Measurements from ENCODE around the gene COX7B.
"Not testable (repeated sequence)": the region's sequence is repeated elsewhere in the genome, so short reads cannot be mapped to it uniquely, and the experiment has no call there.

COX7B gene

DNA sequence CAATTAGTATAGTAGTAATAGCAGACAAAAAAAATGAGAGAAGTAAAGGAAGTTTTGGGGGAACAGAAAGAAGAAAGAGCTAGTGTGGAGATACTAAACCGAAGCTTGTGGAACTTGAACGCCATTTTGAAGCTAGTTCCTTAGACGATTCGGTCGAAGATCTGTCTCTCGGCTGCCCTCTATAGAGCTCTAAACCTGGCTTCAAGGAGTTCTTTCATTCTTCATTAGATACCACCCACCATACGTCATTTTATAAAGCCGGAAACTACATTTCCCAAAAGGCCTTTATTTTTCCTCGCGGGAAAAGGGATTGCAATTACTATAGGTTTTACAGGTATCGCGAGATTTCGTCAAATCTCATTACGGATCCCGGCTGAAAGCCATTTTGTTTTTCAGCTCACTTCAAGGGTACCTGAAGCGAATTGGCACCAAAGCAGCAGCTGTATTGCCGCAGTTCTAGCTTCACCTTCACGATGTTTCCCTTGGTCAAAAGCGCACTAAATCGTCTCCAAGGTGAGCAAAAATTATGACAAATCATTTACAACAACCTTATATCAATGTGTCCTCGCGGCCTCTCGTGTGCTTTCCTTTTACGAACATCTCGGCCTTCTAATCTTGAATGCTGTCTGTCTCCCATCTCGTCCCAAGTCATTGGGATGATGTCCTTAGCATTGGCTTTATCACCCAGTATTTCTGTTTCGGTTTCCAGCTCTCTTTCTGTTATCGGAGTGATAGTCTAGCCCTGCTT lies at the start of gene COX7B:
Gene COX7B (plus strand): TSS at position 388 of the 748 bp plus-strand sequence. CDS start 86 bp downstream, at position 474.
- DNase-seq = peak in 5 of 10 donors; percentile 16 to 52 (median 42)

GRCh38 chrX:77875372-77875771 lies 23.9 kb upstream of the COX7B start:
- intact Hi-C loops (cut with DNase I) = no loop called here
- DNase-seq = no peak

More for the DNA sequence above, at the start of gene COX7B:
- intact Hi-C loops (cut with DNase I) = loop anchor here (5.0 kb wide), 1 partner anchor 112 kb away; the partner anchor contains the start of gene ATRX

GRCh38 chrX:77881418-77881817 lies 17.9 kb upstream of the COX7B start:
- DNase-seq; intact Hi-C loops (cut with DNase I): not testable (repeated sequence)

DNA sequence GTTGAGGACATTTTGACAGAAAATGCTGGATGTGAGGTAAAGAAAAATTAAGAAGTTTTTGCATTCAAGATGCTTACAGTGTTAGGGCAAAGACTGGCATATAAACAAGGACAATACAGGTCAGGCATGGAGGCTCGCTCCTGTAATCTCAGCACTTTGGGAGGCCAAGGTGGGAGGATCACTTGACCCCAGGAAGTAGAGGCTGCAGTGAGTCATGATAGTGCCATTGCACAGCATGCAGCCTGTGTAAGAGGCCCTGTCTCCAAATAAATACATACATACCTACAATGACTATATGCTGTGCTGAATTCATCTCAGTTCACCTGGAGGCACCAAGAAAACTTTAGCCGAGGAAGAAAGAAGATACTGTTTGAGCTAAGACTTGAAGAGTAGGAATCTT lies 6.4 kb upstream of the COX7B start:
- DNase-seq = no peak
- intact Hi-C loops (cut with DNase I) = no loop called here

GRCh38 chrX:77893713-77894112 lies 5.6 kb upstream of the COX7B start:
- DNase-seq = no peak
- intact Hi-C loops (cut with DNase I) = no loop called here

DNA sequence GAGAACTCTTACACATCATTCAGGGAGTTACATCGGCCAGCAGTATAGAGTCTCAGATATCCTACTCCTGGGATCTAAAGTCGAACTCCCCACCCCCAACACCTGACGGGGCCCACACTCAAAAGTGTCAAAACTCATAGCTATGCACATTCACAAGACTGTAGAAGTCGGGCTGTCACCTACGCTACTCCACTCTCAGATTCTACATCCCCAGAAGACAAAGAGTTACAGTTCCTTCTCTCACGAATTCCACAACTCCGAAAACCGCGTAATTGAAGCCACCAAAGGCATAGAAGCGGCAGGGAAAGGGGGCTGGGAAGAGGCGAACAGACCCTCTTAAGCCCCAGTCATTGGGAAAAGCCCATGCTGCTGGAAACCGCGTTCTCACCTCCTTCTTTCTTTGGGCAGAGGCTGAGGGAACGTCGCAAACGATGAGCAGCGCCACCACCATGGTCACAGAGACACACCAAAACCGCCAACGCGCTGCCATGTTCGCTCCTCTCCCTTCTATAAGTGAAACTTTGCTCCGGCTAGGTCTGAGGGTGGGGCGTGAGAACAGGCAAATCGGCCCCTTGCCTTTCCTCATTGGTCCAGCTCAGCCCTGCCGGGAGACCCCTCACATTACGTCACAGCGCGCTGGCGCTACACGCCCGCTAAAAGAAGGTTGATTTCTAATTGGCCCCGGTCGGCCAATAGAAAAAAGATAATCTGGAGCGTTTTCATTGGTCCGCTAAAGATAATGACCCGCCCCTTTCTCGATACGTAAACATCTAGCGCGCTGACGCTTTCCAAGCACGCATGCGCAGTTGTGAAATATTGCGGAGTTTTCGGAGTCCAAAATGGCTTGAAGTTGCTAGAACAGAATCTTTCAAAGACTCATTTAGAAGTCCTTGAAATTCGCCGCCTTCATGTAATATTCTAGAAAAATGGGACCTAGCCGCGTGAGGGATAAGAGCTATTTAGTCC lies 4.1 kb upstream of the COX7B start, which contains the start of gene MAGT1:
Gene MAGT1 (minus strand): TSS at position 515 of the 966 bp plus-strand sequence. CDS start 25 bp downstream, at position 490.
- peak; percentile 75 to 98 (median 84) for DNase-seq
- intact Hi-C loops (cut with DNase I) = loop anchor here (5.0 kb wide), 1 partner anchor 108 kb away; the partner anchor contains the start of gene ATRX

DNA sequence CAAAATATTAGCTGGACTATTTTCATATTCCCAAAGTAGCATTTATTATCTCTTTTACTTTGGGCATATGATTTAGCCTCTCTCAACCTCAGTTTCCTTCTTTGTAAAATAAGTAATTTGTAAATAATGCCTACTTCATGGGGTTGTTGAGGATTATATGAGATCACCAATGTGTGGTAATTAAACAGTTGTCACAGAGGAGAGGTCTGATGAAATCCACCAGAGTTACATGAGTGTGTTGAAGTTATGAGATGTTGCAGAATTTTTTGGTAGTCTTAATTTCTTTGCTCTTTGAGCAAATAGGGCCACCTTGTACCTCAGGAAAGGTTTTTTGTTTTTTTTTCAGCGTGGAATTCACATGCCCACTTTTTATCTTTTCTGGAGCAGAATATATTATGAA lies 1.4 kb downstream of the COX7B start:
- intact Hi-C loops (cut with DNase I) = no loop called here

GRCh38 chrX:77901506-77901905 lies 2.2 kb downstream of the COX7B start:
- no peak for DNase-seq
- intact Hi-C loops (cut with DNase I) = no loop called here

More for the DNA sequence above, 1.4 kb downstream of the COX7B start:
- no peak for DNase-seq

DNA sequence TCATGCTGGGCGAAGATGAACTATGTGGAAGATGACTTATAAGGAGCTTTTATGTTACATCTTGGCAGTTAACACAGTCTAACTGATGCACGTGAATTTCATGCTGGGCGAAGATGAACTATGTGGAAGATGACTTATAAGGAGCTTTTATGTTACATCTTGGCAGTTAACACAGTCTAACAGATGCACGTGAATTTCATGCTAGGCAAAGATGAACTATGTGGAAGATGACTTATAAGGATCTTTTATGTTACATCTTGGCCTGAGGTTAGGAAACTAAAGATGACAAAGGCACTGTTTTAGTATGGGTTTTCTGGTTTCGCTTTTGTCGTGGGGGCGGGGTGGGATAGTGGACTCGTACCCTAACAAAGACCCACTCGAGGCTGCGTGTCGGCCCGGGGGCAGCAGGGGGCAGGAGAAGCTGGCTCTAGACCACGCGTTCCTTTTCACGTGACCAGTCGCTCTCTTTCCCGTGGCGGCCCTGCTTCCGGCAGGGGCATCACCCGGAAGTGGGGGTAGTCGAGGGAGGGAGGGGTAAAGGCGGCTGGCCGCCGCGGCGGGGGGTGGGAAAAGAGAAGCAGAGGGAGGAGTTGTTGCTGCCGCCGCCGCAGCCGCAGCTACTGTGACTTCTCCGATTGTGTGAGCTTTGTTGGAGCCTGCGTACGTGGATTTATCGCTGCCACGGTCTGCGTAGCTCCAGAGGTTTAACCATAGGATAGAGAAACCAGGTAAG lies 11.0 kb downstream of the COX7B start, which contains the start of gene ATP7A:
Gene ATP7A (plus strand): TSS at position 586 of the 733 bp plus-strand sequence. CDS start 60,949 bp downstream, outside the sequence.
- intact Hi-C loops (cut with DNase I) = loop anchor here (5.0 to 10.0 kb wide), 2 partner anchors 115 to 192 kb away; partner anchors contain the start of gene PGK1
- DNase-seq = peak; percentile 60 to 96 (median 80)

DNA sequence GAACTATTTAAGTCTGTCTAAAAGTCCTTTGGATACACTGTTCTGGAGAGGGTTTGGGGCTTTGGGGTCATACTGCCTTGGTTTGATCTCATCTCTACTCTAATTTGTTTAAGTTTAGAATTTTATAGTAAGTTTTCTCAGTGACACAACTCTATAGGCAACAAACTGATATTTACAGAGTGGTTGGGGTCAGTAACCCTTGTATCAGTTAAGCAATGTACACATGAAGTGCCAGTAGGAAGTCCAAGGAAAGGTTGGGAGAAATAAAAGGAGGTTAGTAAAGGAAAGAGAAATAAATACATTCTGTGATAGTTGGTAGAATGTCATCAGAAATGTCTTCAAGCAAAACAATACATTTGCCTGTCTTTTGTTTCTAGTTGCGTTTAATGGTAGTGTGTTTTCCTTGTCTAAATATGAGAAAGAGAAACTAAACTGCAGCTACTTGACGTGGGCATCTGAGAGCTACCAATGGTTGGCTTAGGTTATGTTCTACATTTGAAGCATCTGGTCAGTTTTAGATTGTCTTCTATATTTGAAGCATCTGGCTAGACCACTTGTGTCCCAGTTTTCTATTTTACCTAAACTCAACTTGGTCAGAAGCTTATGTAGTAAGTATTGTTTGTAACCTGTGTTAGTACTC lies 18.1 kb downstream of the COX7B start:
- intact Hi-C loops (cut with DNase I) = loop anchor here (10.0 kb wide), 1 partner anchor 107 kb away; no protein-coding TSS in a partner anchor
- no peak for DNase-seq

GRCh38 chrX:77918568-77918967 lies 19.3 kb downstream of the COX7B start:
- no peak for DNase-seq
- intact Hi-C loops (cut with DNase I) = loop anchor here (10.0 kb wide), 1 partner anchor 106 kb away; no protein-coding TSS in a partner anchor

- peak in 1 of 10 donors; percentile 29 for DNase-seq
- intact Hi-C loops (cut with DNase I) = loop anchor here (10.0 kb wide), 1 partner anchor 105 kb away; no protein-coding TSS in a partner anchor
Measured at GRCh38 chrX:77919370-77919769, 20.1 kb downstream of the COX7B start.

- DNase-seq = no peak
- intact Hi-C loops (cut with DNase I) = no loop called here
Measured at GRCh38 chrX:77922787-77923186, 23.5 kb downstream of the COX7B start.

- intact Hi-C loops (cut with DNase I) = no loop called here
- no peak for DNase-seq
Measured at GRCh38 chrX:77924320-77924859, 25.1 kb downstream of the COX7B start.

DNA sequence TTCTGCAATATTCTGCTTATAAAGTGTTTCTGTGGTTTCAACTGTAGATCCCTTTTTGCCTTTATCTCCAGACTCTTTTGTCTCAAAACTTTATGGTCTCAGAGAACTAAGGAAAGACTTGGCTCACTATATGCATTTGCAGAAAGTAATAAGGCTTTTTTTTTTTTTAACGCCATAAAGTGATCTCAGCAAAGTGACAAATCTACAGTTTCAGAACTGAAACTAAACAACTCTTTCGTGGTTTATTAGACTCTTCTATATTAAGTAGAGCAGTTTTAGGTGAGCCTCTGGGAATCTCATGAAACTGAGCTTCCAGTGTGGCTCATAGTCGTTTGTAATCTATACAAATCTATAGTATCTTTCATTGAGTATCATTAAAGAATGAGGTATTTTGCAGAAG lies 26.5 kb downstream of the COX7B start:
- no peak for DNase-seq
- intact Hi-C loops (cut with DNase I) = no loop called here

DNA sequence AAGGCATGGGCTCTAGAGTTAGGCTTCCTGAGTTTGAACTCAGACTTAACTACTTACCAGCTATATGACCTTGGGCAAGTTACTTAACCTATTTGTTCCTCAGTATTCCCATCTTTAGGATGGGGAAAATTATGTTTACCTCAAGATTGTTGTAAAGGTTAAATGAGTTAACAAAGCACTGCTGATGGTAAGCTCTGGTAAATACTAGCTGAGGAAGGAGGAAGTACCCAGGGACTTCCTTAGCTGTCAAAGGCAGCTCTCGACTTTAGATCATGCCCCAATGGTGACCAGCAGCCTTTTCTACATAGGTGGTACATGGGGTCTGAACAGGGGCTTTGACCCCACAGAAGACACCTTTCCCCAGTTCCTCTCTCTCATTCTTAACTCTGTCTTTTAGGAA lies 31.3 kb downstream of the COX7B start:
- intact Hi-C loops (cut with DNase I) = no loop called here
- DNase-seq = no peak

DNA sequence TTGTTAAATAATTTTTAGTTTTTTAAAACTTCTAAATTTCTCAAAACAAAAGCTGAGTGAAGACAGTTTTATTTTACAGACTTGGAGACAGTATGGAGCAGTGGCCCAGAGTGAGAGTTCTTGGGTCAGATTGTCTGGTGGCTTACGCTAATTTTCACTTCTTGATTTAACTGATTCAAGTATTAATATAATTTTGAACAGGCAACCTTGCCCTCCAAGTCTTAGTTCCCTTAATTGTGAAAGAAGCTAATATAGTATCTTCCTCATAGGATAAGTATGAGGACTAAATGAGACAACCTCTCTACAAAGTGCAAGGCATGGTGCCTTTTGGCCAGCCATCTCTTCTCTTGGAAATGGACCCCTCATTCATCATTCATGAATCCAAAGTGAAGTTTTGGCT lies 36.6 kb downstream of the COX7B start:
- DNase-seq = no peak
- intact Hi-C loops (cut with DNase I) = no loop called here

- intact Hi-C loops (cut with DNase I) = no loop called here
Measured at GRCh38 chrX:77936299-77936698, 37.0 kb downstream of the COX7B start.

GRCh38 chrX:77937291-77937690 lies 38.0 kb downstream of the COX7B start:
- intact Hi-C loops (cut with DNase I) = no loop called here
- no peak for DNase-seq

More at GRCh38 chrX:77936299-77936698, 37.0 kb downstream of the COX7B start:
- no peak for DNase-seq

Data from posterior cingulate gyrus (tissue), 11 donors.